Kidney epithelial cell (primary cell): ENCODE measurements around the gene TRIM52. TPM values are rescaled to one million over a fixed set of nuclear protein-coding genes. Genes with fewer than 3 reads are reported as not detected.
"Not testable (repeated sequence)": the region's sequence is repeated elsewhere in the genome, so short reads cannot be mapped to it uniquely, and the experiment has no call there.

Experiments used
- DNase-seq: peaks from one replicate; pipeline ENCODE4 v3.0.0-alpha.2; 2010; ENCODE audit warnings: low read depth
- H3K27me3 ChIP-seq: 2 replicates; pipeline ENCODE4 v1.6.0; 2011; ENCODE audit warnings: low read length; ENCODE audit not compliant: control insufficient read depth, insufficient read depth
- H3K36me3 ChIP-seq: 2 replicates; pipeline ENCODE4 v1.5.1; 2011; ENCODE audit warnings: low read length; ENCODE audit not compliant: control insufficient read depth, insufficient read depth
- H3K4me3 ChIP-seq: 2 replicates; pipeline ENCODE4 v1.5.1; 2011; ENCODE audit warnings: low read depth, mild to moderate bottlenecking, control low read depth, low read length
- total RNA-seq: library from RNA; depleted of rRNA; stranded (reverse); fragments of >200 nt; gene quantifications from 2 replicates; pipeline ENCODE4 v1.2.3, GENCODE V29; 2015
- TF ChIP-seq, protein P1 (sequence below): IDR thresholded peaks from 2 replicates; pipeline ENCODE4 v1.5.1; 2011; ENCODE audit warnings: mild to moderate bottlenecking, moderate library complexity, low read length, control low read depth, inconsistent platforms; ENCODE audit not compliant: insufficient read depth, poor library complexity, severe bottlenecking

The TRIM52 gene
- 2.2 and 6.0 TPM in 2 replicates for total RNA-seq

DNA sequence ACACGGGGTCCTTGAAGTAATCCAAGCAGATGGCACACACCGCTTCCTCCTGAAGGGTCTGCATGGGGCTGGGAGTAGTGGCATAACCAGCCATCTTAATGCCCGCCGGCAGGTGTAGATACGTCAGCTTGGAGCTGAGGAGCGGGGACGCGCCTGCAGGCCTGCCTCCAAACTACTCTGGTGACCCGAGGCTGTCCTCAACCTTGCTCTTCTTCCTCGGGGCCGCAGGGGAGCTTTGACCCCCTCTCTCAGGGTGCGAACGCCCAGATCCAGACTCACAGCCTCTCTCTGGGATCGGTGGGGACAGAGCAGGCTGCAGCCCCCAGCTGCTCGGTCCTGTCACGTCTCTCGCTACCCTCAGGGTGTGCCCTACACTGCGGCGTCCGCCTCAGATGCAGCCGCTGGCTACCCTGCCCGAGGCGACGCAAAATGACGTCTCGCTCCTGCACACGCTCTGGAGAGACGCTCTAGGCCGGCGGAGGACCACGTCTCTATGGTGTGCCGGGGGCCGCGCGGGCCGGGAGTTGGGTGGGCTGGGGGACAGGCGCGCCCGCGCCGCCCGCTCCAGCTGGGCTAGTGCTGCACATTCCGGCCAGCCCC, at the start of gene TRIM52:
Gene TRIM52, minus strand, starts transcription at position 424 of the 600 bp plus-strand sequence. Its CDS starts 330 bp downstream, at position 94.
- no peaks in the 10 kb centered on the region for H3K36me3 ChIP-seq
- no peaks in the 10 kb centered on the region for H3K27me3 ChIP-seq
- H3K4me3 ChIP-seq, result peak within 1 kb of the TSS; percentile 67
- DNase-seq, result peak; percentile 65
- TF ChIP-seq, protein P1, sequence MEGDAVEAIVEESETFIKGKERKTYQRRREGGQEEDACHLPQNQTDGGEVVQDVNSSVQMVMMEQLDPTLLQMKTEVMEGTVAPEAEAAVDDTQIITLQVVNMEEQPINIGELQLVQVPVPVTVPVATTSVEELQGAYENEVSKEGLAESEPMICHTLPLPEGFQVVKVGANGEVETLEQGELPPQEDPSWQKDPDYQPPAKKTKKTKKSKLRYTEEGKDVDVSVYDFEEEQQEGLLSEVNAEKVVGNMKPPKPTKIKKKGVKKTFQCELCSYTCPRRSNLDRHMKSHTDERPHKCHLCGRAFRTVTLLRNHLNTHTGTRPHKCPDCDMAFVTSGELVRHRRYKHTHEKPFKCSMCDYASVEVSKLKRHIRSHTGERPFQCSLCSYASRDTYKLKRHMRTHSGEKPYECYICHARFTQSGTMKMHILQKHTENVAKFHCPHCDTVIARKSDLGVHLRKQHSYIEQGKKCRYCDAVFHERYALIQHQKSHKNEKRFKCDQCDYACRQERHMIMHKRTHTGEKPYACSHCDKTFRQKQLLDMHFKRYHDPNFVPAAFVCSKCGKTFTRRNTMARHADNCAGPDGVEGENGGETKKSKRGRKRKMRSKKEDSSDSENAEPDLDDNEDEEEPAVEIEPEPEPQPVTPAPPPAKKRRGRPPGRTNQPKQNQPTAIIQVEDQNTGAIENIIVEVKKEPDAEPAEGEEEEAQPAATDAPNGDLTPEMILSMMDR, result no peak

DNA sequence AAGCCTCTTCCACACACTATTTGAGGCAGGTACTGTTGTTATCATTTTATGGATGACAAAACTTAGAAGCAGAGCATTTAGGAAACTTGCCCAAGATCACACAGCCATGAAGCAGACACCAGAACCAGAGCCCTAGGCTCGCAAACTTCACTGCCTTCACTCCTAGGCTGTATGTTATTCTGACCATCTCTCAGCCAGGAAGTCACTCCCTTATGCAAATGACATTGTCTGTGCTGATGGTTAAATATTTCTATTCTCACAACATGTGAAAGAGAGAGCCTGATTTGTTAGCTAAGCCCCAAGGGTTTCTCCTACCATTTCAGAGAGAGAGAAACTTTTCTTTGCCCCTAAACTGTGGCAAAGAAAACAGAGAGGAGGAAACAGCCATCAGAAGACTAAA, 26.4 kb upstream of the TRIM52 start:
- not testable (repeated sequence) for H3K4me3 ChIP-seq, H3K36me3 ChIP-seq, DNase-seq, H3K27me3 ChIP-seq

DNA sequence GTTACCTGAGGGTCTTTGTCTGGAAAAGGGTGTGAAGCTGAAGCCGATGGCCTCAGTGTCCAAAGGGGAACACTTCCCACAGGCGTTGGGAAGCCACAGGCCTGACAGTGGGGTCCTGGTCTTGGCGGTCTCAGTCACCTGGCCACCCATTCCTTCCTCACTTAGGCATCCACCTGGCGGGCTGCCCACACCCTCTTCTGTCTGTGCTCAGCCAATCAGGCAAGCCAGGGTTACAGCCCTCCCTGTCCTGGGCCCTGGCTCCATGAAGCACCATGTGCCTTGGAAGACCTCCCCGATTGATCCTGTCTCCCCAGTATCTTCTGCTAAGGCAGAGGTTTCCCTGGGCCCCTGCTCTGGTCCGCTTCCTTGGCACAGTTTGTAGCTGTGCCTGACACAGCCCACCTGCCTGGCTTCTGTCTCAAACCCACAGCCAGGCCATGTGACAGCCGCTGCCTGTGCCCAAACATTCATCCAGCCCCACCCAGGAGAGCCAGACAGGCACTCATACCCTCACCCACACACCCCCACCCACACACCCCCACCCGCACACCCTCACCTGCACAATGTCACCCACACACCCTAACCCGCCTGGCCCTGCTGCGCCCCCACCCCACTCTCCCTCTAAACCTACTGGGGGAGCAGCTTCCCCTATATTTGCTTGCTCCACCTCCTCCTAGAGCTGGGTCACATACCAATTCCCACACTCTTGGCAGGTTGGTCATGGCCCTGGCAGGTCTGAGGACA, 25.2 kb upstream of the TRIM52 start:
- not testable (repeated sequence) for H3K27me3 ChIP-seq, DNase-seq, H3K36me3 ChIP-seq, H3K4me3 ChIP-seq

DNA sequence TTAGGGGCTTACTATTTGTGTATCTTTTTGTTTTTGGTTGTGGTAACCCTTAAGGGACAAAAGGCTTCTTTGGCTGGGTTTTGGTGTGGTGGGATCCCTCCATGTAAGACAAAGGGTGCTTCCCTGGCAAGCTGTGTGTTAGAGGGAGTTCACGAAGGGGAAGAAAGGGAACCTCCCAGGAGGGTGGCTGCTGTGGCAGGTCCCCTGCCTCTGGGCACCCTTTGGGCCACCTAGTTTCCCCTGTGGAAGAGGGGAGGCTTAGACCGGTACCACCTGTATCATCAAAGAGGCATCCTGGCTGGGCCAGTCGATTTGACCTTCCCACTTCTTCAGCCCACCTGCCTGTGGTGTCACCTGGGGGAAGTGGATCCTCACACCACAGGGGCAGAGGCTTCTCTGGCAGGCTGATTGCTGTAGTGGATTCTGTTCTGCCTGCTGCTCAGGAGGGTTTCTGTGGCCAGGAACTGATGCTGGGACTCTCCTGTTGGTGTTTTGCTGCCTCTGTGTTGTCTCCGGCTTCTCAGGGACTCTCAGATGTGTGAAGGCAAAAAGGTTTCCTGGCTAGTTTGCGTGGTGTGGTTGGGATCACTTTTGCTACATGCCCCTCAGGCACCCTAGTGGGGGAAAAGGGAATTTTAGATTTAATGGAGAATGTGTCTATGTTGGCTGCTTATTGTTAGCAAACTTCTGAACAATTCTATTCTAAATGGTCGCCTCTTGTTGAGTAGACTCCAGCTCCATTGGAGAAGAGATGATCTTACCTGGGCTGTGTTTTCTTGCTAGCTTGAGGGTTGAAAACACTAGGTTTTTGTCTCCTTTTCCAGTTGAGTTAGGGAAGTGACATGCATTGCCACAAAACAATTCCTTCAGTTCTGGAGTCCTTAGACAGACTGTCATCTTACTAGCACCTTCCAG, 23.2 kb upstream of the TRIM52 start:
- DNase-seq, H3K27me3 ChIP-seq, H3K36me3 ChIP-seq, H3K4me3 ChIP-seq: not testable (repeated sequence)

DNA sequence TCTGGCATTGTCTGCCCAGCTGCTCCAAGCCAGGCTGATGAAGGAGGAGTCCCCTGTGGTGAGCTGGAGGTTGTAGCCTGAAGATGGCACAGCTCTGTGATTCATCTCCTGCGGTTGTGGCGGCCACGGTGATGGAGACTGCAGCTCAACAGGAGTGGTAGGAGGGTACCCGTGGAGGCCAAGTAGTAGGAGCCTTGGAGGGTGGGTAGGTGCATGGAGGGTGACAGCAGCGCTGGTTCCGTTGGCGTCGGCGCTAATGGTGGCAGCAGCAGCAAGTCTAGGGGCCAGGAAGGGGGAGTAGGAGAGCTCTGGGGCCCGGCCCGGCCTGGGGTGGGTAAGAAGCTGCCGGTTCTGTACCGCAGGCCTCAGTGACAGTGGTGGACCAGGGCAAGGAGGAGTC, 22.4 kb upstream of the TRIM52 start:
- TF ChIP-seq, protein P1, result no peak
- H3K36me3 ChIP-seq, result no peaks in the 10 kb centered on the region
- H3K27me3 ChIP-seq, result no peaks in the 10 kb centered on the region
- no peak for DNase-seq
- H3K4me3 ChIP-seq, result no peak overlapping the region

DNA sequence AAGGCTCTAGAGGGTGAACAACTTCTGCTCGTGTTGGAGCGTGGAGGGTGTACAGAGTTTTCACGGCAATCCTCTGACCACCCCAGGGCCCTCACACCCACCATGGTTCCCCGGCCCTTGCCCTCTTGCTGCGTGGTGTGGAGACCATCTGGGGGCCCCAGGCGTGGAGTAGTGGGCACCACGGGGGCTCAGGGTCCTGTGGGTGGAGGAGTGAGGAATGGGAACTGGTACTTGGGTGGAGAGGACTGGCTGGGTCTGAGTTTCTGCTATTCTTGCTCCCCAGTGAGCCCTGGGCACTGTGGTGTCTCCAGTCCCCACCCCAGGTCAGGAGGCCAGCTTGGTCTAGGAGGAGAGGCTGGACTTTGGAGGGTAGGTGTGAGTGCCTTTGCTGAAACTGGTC, 21.9 kb upstream of the TRIM52 start:
- no peaks in the 10 kb centered on the region for H3K27me3 ChIP-seq
- TF ChIP-seq, protein P1, result no peak

DNA sequence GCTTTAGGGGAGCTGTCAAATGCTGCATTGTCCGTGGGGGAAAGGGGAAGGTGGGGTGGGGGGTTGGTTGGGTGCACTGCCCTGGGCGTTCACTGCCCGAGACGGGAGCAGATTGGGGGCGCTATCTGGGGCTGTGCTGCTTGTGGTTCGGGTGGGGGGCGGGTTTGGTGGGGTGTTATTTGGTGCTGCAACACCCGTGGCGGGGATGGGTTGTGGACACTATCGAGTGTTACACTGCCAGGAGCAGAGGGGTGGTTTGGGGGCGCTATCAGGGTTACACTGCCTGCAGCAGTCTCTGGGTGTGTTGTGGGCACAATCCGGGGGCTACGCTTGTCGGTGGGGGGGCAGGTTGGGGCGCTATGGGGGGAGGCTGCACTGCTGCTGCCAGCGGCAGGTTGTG, 21.5 kb upstream of the TRIM52 start:
- not testable (repeated sequence) for DNase-seq, H3K27me3 ChIP-seq, H3K4me3 ChIP-seq, H3K36me3 ChIP-seq

More for the DNA sequence above, 21.9 kb upstream of the TRIM52 start:
- Histone ChIP-seq H3K4me3 (no peak overlapping the region), H3K36me3 (no peaks in the 10 kb centered on the region)
- DNase-seq, result no peak
